GM18520 (cell line): ENCODE results near the gene PITX1.
"Not testable (repeated sequence)": the region's sequence is repeated elsewhere in the genome, so short reads cannot be mapped to it uniquely, and the experiment has no call there.

ENCODE experiments used
- ATAC-seq: cut with Tn5 transposase; IDR thresholded peaks from one replicate; pipeline ENCODE4 v1.9.1; 2021; ENCODE audit not compliant: unreplicated experiment

Gene PITX1

DNA sequence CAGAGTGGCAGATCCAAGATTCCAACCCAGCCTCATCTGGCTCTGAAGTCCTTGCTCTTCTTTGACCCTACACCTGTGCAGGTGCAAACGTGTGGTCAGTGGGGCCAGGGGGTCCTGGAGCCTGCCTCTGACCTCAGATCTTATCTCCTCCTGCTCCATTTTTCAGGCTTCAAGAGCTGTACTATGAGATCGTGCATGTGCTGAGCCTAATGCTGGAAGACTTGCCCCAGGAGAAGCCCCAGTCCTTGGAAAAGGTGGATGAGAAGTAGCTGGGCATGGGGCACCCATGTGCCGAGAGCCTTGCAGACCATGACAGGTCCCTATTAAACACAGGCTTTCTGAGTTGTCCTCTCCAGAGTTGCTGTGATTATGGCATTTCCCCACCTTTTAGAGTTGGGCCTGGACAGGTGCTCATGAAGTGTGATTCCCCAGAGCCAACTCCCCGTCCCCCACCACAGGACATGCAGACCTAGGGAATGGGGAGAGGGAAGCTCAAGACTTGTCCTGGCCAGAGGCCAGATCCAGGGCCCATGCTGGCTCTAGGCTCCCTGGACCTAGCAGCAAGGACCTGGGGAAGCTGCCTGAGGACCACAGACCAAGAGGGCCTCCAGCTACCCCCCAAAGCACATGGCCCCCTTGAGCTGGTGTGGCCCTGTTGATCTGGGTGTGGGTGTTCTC is 22.5 kb downstream of the PITX1 start:
- no peak for ATAC-seq

DNA sequence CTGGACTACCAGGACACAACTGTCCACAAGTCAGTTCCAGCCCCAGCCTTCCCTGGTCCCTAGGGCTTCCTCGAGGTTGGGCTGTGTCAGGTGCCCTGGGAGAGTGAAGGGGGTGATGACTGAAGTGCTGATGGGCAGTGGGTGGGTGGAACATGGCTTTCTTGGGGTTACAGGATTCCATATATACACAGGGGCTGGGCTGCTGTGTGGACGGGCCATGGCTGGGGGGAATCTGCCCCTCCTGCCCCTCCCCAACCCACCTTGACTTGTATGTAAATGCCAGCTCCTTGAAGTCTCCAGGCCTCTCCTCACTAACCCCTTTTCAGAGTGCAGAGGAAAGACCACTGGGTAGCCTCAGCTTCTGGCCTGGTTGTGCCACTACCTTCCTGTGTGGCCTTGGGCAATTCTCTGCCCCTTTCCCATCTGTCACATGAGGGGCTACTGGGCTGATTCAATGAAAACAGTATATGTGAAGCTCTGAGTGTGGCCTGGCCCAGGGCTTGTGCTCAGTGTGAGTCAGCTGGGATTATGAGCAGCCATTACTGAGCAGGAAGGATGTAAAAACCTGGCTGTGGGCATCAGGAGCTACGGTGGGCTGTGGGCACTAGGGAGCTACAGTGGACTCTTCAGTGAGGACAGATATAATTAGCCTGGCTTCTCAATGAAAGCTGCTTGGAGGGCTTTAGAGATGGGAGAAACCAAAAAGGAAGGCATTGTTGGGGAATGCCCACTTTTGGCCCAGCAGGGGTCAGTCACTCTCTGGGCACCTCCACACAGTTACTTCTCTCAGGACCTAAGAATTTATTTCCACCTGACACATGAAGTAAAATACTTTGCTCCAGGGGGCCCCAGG is 23.3 kb downstream of the PITX1 start:
- ATAC-seq = no peak

DNA sequence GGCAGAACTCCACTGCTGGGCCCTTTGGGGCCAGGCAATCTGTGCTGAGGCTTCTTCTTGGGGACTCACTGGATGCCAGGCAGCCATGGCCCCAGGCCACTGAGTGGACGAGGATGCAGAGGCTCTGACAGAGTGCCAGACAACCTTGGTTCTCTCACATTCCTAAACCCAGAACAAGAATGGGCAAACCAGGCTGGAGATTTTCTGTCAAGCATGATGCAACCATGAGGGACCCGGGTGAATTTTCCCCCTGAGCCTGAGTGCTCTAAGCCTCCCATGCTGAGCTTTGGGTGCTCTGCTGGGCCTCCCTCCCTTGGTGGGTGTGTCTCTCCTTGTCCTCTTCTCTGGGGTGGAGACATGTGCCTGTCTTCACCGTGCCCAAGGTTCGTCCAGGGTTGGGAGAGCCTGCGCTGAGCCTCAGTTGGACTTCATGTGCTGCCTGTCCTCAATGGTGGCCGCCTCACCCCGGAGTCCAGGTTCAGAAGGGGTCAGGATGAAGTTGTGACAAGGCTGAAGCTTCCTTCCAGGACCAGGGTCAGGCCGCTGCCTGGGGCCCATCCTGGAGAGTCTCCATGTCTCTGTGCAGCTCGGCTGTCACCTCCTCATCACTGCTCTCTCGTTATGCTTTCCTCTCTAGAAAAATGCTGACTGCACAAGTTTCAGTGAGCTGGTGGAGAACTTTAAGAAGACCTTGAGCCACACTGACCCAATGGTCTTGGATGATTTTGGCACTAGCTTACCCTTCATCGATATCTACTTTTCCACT is 24.1 kb downstream of the PITX1 start:
- no peak for ATAC-seq

DNA sequence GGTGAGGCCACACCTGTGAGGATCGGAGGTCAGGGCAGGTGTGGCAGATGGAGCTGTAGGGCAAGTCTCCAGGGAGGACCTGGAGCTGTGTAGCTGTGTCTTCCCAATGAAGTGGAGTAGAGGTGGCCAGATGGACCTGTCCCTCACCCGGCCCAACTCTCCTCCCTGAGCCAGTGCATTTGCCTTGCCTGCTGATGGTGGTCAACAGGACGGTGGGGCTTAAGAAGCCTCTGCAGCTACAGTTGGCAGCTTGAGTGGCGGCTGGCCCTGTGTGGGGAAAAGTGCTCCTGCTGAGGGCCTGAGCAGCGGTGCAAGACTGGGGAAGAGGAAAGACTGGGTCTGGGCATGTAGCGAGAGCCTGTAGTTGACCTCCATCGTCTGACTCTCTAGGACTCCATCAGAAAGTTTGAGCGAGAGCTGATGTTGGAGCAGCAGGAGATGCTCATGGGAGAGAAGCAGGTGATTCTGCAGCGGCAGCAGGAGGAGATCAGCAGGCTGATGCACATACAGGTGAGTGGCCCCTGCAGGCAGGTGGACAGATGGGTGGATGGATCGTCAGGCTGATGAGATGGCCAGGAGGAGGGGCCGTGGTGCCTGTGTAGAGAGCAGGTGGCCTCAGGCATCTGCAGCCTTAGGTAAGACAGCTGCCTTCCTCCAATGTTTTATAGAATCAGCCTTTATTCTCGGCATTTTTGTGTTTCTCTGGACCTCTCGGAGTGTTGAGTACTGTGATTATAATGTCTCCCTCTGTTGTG is 24.9 kb downstream of the PITX1 start:
- no peak for ATAC-seq

DNA sequence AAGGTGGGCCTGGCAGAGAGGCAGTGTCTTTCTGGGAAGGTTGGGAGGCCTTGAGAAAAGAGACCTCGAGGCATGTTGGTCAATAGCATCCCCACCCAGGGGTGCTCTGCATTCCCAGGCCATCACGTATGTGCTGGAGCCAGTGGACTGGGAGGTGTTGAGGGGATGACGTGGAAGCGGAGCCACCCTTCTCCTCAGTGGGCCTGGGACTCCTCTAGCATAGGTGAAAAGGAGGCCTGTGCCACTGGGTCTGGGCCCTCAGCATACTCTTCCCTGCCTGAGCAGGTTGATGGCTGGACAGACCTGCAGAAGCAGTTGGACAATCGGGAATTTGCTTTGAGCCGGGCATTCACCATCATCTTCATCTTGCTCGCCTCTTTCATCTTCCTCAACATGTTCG is 25.5 kb downstream of the PITX1 start:
- no peak for ATAC-seq

DNA sequence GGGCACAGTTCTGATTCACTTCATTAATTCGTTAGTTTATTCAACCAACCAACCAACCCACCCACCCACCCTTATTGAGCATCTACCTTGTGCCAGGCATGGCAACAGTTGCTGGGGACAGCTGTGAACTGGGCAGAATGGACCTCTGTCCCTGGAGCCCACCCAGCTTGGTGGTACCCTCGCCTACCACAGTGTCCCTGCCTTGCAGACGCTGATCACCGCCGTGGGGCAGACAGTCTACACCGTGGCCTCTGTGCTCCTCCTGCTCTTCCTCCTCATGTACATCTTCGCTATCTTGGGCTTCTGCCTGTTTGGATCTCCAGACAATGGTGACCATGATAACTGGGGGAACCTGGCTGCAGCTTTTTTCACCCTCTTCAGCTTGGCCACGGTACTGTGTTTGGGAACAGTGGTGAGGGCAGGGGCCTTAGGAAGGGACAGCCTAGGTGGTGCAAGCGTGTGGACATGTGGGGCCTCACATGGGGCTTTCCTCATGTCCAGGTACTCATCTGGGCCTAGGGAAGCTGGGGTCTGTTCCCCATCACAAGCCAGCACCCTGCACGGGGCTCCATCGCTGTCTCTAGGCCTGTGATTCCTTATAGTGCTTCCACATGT is 26.2 kb downstream of the PITX1 start:
- no peak for ATAC-seq

DNA sequence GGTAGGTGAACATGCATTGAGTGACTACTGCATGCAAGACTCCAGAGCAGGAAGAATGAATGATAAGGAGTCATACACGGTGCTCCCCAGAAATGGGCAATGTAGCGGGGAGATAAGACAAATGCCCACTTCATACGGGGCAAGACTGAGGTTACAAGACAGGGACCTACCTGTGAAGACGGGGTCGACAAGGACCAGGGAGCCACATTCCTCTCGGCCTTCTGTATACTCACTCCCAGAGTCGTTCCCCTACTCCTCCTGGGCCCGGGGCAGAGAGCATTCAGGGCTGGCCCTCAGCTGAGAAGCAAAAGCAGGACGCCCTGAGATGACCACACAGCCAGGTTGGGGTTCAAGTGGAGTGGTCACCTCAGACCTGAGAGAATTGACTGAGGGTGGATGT is 26.7 kb downstream of the PITX1 start:
- no peak for ATAC-seq

DNA sequence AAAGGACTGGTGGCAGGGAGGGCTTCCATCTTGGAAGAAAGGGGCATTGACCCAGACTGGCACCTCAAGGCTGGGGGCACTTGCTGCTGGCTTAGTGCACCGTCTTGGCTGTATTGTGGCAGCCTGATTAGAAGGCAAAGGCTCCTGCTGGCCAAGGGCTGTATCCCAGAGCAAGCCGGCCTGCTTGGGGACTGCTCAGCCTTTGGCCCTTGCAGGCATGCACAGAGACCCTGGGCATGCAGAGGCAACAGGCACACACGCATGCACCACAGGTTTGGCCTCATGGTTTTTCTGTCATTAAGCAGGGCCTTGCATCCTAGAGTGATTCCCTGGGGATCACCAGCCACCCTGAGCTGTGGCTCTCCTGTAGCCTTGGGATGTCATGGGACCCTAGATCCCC is 29.0 kb downstream of the PITX1 start:
- ATAC-seq = no peak

DNA sequence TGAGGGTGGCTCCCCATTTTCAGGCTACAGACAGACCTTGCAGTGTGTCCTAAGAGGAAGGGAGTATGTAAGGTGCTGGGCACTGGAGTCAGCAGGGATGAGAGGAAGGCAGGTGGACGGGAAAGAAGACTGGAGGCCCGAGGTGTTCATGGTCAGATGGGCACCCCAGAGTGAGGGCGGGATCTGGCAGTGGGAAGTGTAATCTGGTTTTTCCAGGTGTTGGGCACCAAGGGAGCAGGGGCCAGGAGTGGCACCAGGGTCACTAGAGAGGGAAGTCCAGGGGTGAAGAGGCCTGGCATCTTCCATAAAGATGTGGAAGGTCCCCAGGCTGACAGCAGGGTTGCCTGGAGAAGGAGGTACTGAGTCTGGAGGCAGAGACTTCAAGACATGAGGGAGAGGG is 29.7 kb downstream of the PITX1 start:
- no peak for ATAC-seq

DNA sequence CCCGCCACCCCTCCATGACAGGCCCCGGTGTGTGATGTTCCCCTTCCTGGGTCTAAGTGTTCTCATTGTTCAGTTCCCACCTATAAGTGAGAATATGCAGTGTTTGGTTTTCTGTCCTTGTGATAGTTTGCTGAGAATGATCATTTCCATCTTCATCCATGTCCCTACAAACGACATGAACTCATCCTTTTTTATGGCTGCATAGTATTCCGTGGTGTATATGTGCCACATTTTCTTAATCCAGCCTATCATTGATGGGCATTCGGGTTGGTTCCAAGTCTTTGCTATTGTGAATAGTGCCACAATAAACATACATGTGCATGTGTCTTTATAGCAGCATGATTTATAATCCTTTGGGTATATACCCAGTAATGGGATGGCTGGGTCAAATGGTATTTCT is 36.0 kb downstream of the PITX1 start:
- not testable (repeated sequence) for ATAC-seq

DNA sequence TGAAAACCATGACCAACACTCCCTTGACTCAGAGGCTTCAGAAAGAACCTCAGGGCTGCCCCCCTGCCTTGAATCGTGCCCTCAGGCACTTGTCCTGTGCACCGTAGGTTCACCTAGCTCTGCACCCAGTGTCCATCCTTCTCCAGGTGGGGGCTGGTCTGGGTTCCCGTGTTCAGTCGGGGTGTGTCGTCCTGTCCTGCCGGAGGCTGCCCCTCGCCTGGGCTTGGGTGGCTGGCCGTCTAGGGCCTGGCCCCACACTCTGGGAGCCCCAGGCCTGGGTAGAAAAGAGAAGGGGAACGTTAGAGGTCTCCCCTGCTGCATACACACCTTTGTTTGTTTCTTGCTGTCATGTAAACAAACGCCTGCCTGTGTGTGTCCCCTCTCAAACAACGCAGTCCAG is 37.0 kb downstream of the PITX1 start:
- ATAC-seq = no peak

DNA sequence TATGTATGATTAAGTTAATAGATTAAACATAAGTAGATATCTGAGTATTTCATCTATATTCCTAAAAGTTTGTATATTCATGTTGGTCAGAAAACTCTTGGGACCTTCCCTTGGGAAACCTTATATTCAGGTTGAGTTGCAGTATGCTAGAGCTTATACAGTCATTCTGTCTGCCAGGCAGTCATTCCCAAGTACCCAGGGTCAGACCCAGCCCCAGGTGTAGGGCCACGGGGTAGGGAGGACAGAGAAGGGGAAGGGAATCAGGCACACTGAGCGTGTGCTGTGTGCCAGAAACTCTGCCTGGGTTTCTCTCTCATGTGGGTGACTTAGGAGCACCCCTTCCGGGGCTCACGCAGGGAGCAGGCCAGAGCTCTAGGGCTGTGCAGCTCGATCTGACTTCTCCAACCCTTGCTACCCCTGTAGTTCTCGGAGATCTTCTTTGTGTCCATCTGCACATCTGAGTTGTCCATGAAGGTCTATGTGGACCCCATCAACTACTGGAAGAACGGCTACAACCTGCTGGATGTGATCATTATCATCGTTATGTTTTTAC is 38.1 kb downstream of the PITX1 start:
- no peak for ATAC-seq

DNA sequence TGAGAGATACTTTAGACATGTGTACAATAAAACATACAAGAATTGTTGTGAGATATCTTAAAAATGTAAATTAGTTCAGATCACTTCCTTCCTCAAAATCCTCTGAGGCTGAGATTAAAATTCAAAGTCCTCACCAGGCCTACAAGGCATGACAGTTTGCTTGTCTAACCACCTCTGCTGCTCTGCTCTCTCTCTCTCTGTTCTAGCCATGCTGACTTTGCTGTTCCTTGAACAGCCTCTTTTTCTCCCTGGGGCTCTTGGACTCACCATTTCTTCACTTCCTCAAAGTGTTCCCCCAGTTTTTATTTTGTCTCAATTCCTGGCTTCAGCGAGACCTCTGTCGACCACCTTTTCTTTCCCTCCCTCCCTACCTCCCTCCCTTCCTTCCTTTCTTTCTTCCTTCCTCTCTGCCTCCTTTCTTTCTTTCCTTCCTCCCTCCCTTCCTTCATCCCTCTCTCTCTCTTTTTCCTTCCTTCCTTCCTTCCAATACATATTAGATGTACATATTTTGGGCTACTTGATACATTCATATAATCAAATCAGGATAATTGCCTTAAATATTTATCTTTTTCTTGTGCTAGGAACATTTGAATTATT is 39.4 kb downstream of the PITX1 start:
- ATAC-seq = no peak

DNA sequence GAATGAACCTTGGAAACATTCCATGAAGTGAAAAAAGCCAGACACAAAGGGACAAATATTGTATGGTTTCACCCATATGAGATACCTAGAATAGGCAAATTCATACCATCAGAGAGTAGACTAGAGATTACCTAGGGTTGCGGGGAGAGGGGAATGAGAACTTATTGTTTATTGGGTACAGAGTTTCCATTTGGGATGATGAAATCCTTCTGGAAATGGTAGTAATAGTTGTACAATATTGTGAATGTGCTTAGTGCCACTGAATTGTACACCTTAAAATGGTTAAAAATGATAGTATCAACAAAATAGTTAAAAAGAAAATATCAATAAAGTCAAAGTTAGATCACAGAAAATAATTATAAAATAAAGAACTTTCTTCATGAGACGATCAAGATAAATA is 40.9 kb downstream of the PITX1 start:
- ATAC-seq = no peak

DNA sequence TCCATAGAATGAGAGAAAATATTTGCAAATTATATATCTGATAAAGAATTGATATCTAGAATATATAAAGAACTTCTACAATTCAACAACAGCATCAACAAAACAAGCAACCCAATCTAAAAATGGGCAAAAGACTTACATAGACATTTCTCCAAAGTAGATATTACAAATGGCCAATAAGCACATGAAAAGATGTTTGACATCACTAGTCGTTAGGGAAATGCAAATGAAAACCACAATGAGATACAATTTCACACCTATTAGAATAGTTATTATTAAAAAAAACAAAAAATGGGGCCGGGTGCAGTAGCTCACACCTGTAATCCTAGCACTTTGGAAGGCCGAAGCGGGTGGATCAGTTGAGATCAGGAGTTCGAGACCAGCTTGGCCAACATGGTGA is 41.9 kb downstream of the PITX1 start:
- ATAC-seq = no peak

DNA sequence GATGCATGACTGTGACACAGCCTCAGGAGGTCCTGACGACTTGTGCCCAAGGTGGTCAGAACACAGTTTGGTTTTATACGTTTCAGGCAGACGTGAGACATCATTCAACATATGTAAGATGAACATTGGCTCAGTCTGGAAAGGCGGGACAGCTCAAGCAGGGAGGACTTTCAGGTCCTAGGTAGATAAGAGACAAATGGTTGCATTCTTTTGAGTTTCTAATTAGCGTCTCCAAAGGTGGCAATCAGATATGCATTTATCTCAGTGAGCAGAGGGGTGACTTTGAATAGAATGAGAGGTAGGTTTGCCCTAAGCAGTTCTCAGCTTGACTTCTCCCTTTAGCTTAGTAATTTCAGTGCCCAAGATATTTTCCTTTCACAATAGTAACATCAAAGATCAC is 43.8 kb downstream of the PITX1 start:
- ATAC-seq = not testable (repeated sequence)

DNA sequence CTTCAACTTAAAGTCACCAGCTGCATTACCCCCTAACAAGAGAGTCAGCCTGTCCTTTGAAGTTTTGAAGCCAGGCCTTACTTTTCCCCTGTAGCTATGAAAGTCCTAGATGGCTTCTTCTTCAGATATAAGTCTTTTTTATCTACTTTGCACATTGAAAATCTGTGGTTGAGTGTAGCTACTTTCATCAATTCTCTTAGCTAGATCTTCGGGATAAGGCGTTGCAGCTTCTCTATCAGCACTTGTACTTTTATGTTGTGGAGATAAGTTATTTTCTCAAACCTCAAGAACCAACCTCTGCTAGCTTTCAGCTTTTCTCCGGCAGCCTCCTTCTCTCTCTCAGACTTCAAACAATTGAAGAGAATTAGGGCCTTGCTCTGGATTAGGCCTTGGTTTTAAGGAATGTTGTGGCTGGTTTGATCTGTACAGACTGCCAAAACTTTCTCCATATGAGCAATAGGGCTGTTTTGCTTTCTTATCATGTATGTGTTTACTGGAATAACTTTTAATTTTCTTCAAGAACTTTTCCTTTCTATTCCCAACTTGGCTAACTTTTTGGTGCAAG is 44.7 kb downstream of the PITX1 start:
- ATAC-seq = no peak

DNA sequence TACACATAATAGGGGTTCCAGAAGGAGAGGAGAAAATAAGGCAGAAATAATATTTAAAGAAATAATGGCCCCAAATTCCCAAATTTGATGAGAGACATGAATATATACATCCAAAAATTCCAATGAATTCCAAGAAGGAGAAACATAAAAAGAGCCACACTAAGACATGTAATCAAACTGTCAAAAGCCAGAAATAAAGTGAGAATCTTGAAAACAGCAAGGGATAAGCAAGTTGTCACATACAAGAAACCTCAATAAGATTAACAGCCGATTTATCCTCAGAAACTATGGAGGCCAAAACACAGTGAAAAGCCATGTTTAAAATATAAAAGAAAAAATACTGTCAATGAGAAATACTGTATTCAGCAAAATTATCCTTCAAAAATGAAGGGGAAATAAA is 51.8 kb downstream of the PITX1 start:
- no peak for ATAC-seq

DNA sequence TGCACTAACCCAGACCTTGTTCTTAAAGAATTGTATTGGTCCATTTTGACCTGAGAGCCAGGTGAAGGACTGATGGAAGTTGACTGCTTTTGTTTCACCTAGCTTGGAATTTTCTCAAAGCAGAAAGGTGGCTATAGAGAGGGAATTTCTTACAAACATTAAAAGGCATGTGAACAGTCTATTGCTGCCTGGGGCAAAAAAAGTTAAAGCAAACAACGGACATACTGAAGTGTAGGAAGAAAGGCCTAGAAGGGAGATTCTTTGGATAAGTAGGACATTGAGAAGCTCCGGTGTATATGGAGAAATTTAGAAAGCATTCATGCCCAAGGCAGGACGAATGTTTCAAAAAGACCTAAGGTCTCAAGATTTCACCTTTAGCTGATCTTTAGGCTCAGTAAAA is 54.6 kb downstream of the PITX1 start:
- ATAC-seq = no peak
